Measurements from ENCODE around the gene MT1M. TPM values are rescaled to one million over a fixed set of nuclear protein-coding genes. Genes with fewer than 3 reads are reported as not detected.
"Not testable (repeated sequence)": the region's sequence is repeated elsewhere in the genome, so short reads cannot be mapped to it uniquely, and the experiment has no call there.

MT1M gene
- total RNA-seq, result 10 to 100 TPM in 4 of 6 donors, 1 to 10 TPM in 2; 8.3 to 28.8 (median 11.9) TPM
- polyA plus RNA-seq, result 10 to 100 TPM; 29.7 to 34.6 TPM

- H3K4me1 ChIP-seq, result peaks cover 0 to 2% (median 0%) of the 10 kb centered on the region in 3 donors
- ATAC-seq, result peak; percentile 79 to 91 (median 88)
- FAIRE-seq, result no peak
- H3K36me3 ChIP-seq, result no peaks in the 10 kb centered on the region
- H3K9me3 ChIP-seq, result no peaks in the 10 kb centered on the region
- H3K4me3 ChIP-seq, result peak within 1 kb of the TSS; percentile 24 to 65 (median 50)
- 2% methylated on average over 55 to 61 of the region's 61 CpGs for WGBS, 2 donors
- no peak for TF ChIP-seq CTCF (IDR thresholded peaks at IDR 0.05)
- no peaks in the 10 kb centered on the region for H3K27me3 ChIP-seq
- intact Hi-C loops (cut with DNase I), result no loop called here
- H3K27ac ChIP-seq, result peak within 1 kb of the TSS; percentile 64 to 74 (median 68)
- DNase-seq, result peak in 5 of 6 donors; percentile 72 to 83 (median 73)
Measured at GRCh38 chr16:56632156-56632847, at the start of gene MT1M. Gene MT1M (plus strand): TSS chr16:56632659. CDS start chr16:56632732, 73 bp downstream.

GRCh38 chr16:56582911-56583310 lies 49.5 kb upstream of the MT1M start:
- not testable (repeated sequence) for ATAC-seq, H3K4me3 ChIP-seq, H3K27ac ChIP-seq, H3K4me1 ChIP-seq, H3K27me3 ChIP-seq, H3K36me3 ChIP-seq, FAIRE-seq, H3K9me3 ChIP-seq, DNase-seq
- 80 to 94% methylated on average over 2 of the region's 2 CpGs for WGBS, 2 donors
- intact Hi-C loops (cut with DNase I), result loop anchor here in 1 of 3 donors (10.0 kb wide), 1 partner anchor 122 kb away; no protein-coding TSS in a partner anchor

- H3K4me3 ChIP-seq, result no peak overlapping the region
- no peak for DNase-seq
- H3K36me3 ChIP-seq, result no peaks in the 10 kb centered on the region
- ATAC-seq, result no peak
- no peak for TF ChIP-seq CTCF (IDR thresholded peaks at IDR 0.05)
- no peak for FAIRE-seq
- H3K4me1 ChIP-seq, result no peaks in the 10 kb centered on the region
- H3K27me3 ChIP-seq, result no peaks in the 10 kb centered on the region
- H3K27ac ChIP-seq, result no peak overlapping the region
- 48 to 53% methylated on average over 11 of the region's 11 CpGs for WGBS, 2 donors
- H3K9me3 ChIP-seq, result no peaks in the 10 kb centered on the region
- intact Hi-C loops (cut with DNase I), result loop anchor here in 1 of 3 donors (10.0 kb wide), 1 partner anchor 121 kb away; no protein-coding TSS in a partner anchor
Measured at GRCh38 chr16:56583351-56584168, 48.9 kb upstream of the MT1M start.

- Histone ChIP-seq H3K36me3 (no peaks in the 10 kb centered on the region), H3K4me3 (no peak overlapping the region), H3K27me3 (no peaks in the 10 kb centered on the region), H3K27ac (no peak overlapping the region), H3K4me1 (no peaks in the 10 kb centered on the region), H3K9me3 (no peaks in the 10 kb centered on the region)
- WGBS, 2 donors, result 79 to 86% methylated on average over 11 of the region's 11 CpGs
- FAIRE-seq, result no peak
- no peak for ATAC-seq
- intact Hi-C loops (cut with DNase I), result loop anchor here in 1 of 3 donors (10.0 kb wide), 1 partner anchor 121 kb away; no protein-coding TSS in a partner anchor
- no peak for TF ChIP-seq CTCF (IDR thresholded peaks at IDR 0.05)
- DNase-seq, result no peak
Measured at GRCh38 chr16:56584276-56584675, 48.2 kb upstream of the MT1M start.

GRCh38 chr16:56588781-56589140 lies 43.7 kb upstream of the MT1M start:
- Histone ChIP-seq H3K9me3 (no peaks in the 10 kb centered on the region), H3K4me3 (peak overlapping the region in 2 of 4 donors; percentile 37 to 49), H3K36me3 (no peaks in the 10 kb centered on the region), H3K27ac (no peak overlapping the region), H3K4me1 (peaks cover 0 to 3% (median 0%) of the 10 kb centered on the region in 3 donors), H3K27me3 (no peaks in the 10 kb centered on the region)
- DNase-seq (no peak), ATAC-seq (no peak), FAIRE-seq (no peak)
- no peak for TF ChIP-seq CTCF (IDR thresholded peaks at IDR 0.05)
- WGBS, 2 donors, result 40% methylated on average over 9 of the region's 9 CpGs
- intact Hi-C loops (cut with DNase I), result loop anchor here in 1 of 3 donors (10.0 kb wide), 1 partner anchor 116 kb away; no protein-coding TSS in a partner anchor
